Trophoblast cell (in vitro differentiated cells and primary cell): ENCODE results near the gene ZNF474.

Experiments used
- DNase-seq, 2 donors: peaks; one replicate each; pipeline ENCODE4 v3.0.0-alpha.2; 2016
- H2AFZ ChIP-seq: 2 replicates; pipeline ENCODE4 v1.6.1; 2013; ENCODE audit warnings: low read length, moderate library complexity, mild to moderate bottlenecking; ENCODE audit not compliant: insufficient read depth, poor library complexity
- H2AK5ac ChIP-seq: 2 replicates; pipeline ENCODE4 v1.6.1; 2013; ENCODE audit warnings: mild to moderate bottlenecking, low read length
- H2BK120ac ChIP-seq: 2 replicates; pipeline ENCODE4 v1.6.1; 2013; ENCODE audit warnings: low read length, mild to moderate bottlenecking, moderate library complexity; ENCODE audit not compliant: insufficient read depth, poor library complexity
- H2BK12ac ChIP-seq: 2 replicates; pipeline ENCODE4 v1.6.1; 2013; ENCODE audit warnings: mild to moderate bottlenecking, low read length, moderate library complexity
- H2BK5ac ChIP-seq: 2 replicates; pipeline ENCODE4 v1.6.1; 2013; ENCODE audit warnings: low read length, low read depth, moderate library complexity, mild to moderate bottlenecking; ENCODE audit not compliant: poor library complexity
- H3K14ac ChIP-seq: 2 replicates; pipeline ENCODE4 v1.6.1; 2013; ENCODE audit warnings: mild to moderate bottlenecking, low read length
- H3K18ac ChIP-seq: 2 replicates; pipeline ENCODE4 v1.6.1; 2013; ENCODE audit warnings: mild to moderate bottlenecking, low read length
- H3K23ac ChIP-seq: 2 replicates; pipeline ENCODE4 v1.6.1; 2013; ENCODE audit warnings: low read length
- H3K27ac ChIP-seq: 2 replicates; pipeline ENCODE4 v1.5.1; 2013; ENCODE audit warnings: low read depth, mild to moderate bottlenecking, inconsistent platforms, low read length, moderate library complexity
- H3K27me3 ChIP-seq: 2 replicates; pipeline ENCODE4 v1.6.1; 2013; ENCODE audit warnings: inconsistent platforms, mild to moderate bottlenecking, low read length, moderate library complexity; ENCODE audit not compliant: insufficient read depth
- H3K36me3 ChIP-seq, 2 experiments: 1 replicate in 1 of 2; 2 replicates in 1 of 2; pipeline ENCODE4 v1.6.1; 2013; ENCODE audit warnings: low read length in 2 of 2, mild to moderate bottlenecking in 2 of 2, moderate library complexity in 1 of 2; ENCODE audit not compliant: insufficient read depth in 2 of 2, control insufficient read depth in 1 of 2
- H3K4ac ChIP-seq: 2 replicates; pipeline ENCODE4 v1.6.1; 2013; ENCODE audit warnings: low read depth, mild to moderate bottlenecking, low read length, moderate library complexity
- H3K4me1 ChIP-seq, 2 experiments: 1 replicate in 1 of 2; 2 replicates in 1 of 2; pipeline ENCODE4 v1.6.1; 2013; ENCODE audit warnings: low read length in 2 of 2, mild to moderate bottlenecking in 2 of 2, moderate library complexity in 1 of 2; ENCODE audit not compliant: insufficient read depth in 2 of 2, control insufficient read depth in 1 of 2
- H3K4me2 ChIP-seq: 2 replicates; pipeline ENCODE4 v1.6.1; 2013; ENCODE audit warnings: inconsistent platforms, mild to moderate bottlenecking, low read length, moderate library complexity
- H3K4me3 ChIP-seq: 2 replicates; pipeline ENCODE4 v1.5.1; 2013; ENCODE audit warnings: mild to moderate bottlenecking, low read depth, low read length, inconsistent platforms
- H3K79me1 ChIP-seq: one replicate; pipeline ENCODE4 v1.6.1; 2013; ENCODE audit warnings: low read length
- H3K79me2 ChIP-seq: 2 replicates; pipeline ENCODE4 v1.6.1; 2013; ENCODE audit warnings: low read length, mild to moderate bottlenecking; ENCODE audit not compliant: control insufficient read depth, insufficient read depth, poor library complexity
- H3K9ac ChIP-seq: 2 replicates; pipeline ENCODE4 v1.6.1; 2013; ENCODE audit warnings: mild to moderate bottlenecking, low read length
- H3K9me3 ChIP-seq: 2 replicates; pipeline ENCODE4 v1.6.1; 2013; ENCODE audit warnings: low read depth, mild to moderate bottlenecking, control low read depth, inconsistent platforms, low read length; ENCODE audit not compliant: insufficient read depth
- H4K12ac ChIP-seq: 2 replicates; pipeline ENCODE4 v1.6.1; 2013; ENCODE audit warnings: low read depth, mild to moderate bottlenecking, low read length, moderate library complexity
- H4K8ac ChIP-seq: 2 replicates; pipeline ENCODE4 v1.6.1; 2013; ENCODE audit warnings: low read depth, mild to moderate bottlenecking, low read length, moderate library complexity
- H4K91ac ChIP-seq: one replicate; pipeline ENCODE4 v1.6.1; 2013; ENCODE audit warnings: low read depth, mild to moderate bottlenecking, low read length, moderate library complexity
- WGBS: extraction: QIAGEN DNeasy Blood & Tissue Kit; methylation state at CpG from one replicate; pipeline ENCODE4 v1.1.7; 2013; ENCODE audit warnings: missing lambda C conversion rate; ENCODE audit not compliant: insufficient read length, insufficient coverage; ENCODE audit errors: extremely low coverage; 5-methylcytosine and 5-hydroxymethylcytosine counted together

The ZNF474 gene

DNA sequence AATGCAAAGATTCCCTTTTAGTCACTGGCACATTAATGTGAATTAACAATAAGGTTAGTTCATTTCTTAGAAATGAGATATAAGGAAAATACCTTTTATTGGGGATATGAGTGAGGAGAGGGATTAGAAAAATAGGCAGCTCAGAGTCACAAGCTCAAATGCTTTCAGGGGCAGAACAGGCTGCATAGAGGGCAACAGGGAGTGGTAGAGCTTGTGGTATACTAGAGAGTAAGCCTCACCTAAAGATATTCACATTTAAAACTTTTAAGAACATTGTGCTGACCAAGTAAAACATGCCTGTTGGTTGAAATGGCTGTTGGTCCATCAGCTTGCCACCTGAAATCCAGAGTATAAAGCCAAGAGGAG is 34.7 kb downstream of the ZNF474 start:
- Histone ChIP-seq H3K79me1 (no peaks in the 10 kb centered on the region), H2AFZ (no peak overlapping the region), H3K18ac (no peak overlapping the region), H3K4me2 (no peak overlapping the region), H3K9me3 (no peaks in the 10 kb centered on the region), H3K4ac (no peak overlapping the region), H2BK12ac (no peak overlapping the region), H3K36me3 (no peaks in the 10 kb centered on the region), H3K4me3 (no peak overlapping the region), H3K14ac (no peak overlapping the region), H4K8ac (no peak overlapping the region), H3K79me2 (no peaks in the 10 kb centered on the region), H3K27ac (no peak overlapping the region), H2AK5ac (no peak overlapping the region), H3K27me3 (no peaks in the 10 kb centered on the region), H2BK5ac (no peak overlapping the region), H3K4me1 (no peaks in the 10 kb centered on the region), H2BK120ac (no peak overlapping the region), H4K91ac (no peak overlapping the region), H3K23ac (no peak overlapping the region), H4K12ac (no peak overlapping the region), H3K9ac (no peak overlapping the region)
- no peak for DNase-seq

DNA sequence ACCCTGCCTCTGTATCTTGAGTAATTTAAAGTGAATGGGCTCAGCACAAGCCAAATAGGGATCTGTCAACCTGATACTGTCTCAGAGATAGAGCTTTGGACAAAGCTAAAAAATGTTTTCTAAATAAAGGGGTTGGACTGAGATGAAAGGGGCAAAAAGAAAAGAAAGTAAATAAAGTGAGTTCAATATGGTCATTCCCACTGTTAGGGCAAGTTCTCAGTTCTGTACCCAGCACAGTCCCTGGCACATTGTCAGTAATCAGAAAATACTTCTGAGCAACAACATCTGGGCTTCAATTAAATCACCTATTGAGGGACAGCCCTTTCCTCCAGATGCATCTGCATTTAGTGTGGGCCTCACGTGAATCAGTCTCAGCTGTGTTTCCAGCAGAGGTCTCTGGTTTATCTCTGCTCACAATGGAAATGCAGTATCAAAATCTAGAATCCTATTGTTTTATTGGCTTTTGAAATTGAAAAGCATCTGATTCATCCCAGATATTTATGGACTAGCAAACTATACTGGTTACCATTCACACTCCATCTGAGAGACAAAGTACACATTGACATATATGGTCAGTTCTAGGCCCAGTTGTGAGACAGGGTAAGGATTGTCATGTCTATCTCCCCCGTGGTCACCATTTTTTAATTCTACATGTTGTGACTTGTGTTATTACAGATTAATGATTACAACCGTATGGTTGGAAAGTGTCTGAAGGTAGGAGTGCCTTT is 35.6 kb downstream of the ZNF474 start:
- Histone ChIP-seq H3K79me2 (no peaks in the 10 kb centered on the region), H3K23ac (no peak overlapping the region), H3K18ac (no peak overlapping the region), H2AFZ (no peak overlapping the region), H2BK120ac (no peak overlapping the region), H3K27me3 (no peaks in the 10 kb centered on the region), H4K91ac (no peak overlapping the region), H3K9ac (no peak overlapping the region), H4K12ac (no peak overlapping the region), H2AK5ac (no peak overlapping the region), H3K14ac (no peak overlapping the region), H2BK12ac (no peak overlapping the region), H3K4me2 (no peak overlapping the region), H3K4me3 (no peak overlapping the region), H2BK5ac (no peak overlapping the region), H3K79me1 (no peaks in the 10 kb centered on the region), H3K4ac (no peak overlapping the region), H3K9me3 (no peaks in the 10 kb centered on the region), H4K8ac (no peak overlapping the region), H3K27ac (no peak overlapping the region), H3K36me3 (no peaks in the 10 kb centered on the region), H3K4me1 (no peaks in the 10 kb centered on the region)
- DNase-seq, result no peak
- no CpG with 5 or more reads among the region's 3 CpGs for WGBS

DNA sequence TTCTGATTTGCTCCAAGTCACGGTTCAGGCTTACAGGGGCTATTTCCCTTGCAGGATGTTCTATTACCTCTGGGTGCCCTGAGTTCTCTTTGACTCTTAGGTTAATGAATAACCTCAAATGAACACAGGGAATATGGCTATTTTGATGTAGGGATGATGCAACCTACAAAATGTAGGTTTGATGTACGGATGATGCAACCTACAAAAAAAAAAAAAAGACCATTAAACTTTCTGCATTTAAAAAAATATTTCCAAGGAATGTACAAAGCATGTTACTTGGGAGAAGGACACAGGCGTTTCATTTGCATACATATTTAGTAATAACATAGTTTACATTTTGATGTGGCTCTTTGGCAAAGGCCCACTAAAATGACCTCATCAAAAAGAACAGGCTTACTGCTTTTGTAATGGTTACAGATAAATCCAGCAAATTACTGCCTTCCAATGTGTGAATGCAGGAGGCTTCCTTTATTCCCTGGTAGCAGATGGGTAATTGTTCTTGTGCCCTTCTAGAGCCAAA is 36.3 kb downstream of the ZNF474 start:
- Histone ChIP-seq H2AFZ (no peak overlapping the region), H3K4me1 (no peaks in the 10 kb centered on the region), H3K23ac (no peak overlapping the region), H3K4me2 (no peak overlapping the region), H3K4ac (no peak overlapping the region), H3K27ac (no peak overlapping the region), H3K79me2 (no peaks in the 10 kb centered on the region), H3K4me3 (no peak overlapping the region), H3K9me3 (no peaks in the 10 kb centered on the region), H3K27me3 (no peaks in the 10 kb centered on the region), H2BK120ac (no peak overlapping the region), H2BK12ac (no peak overlapping the region), H3K14ac (no peak overlapping the region), H3K18ac (no peak overlapping the region), H4K12ac (no peak overlapping the region), H3K79me1 (no peaks in the 10 kb centered on the region), H4K8ac (no peak overlapping the region), H3K36me3 (no peaks in the 10 kb centered on the region), H2BK5ac (no peak overlapping the region), H3K9ac (no peak overlapping the region), H2AK5ac (no peak overlapping the region), H4K91ac (no peak overlapping the region)
- WGBS, result no CpG with 5 or more reads among the region's 3 CpGs
- no peak for DNase-seq

DNA sequence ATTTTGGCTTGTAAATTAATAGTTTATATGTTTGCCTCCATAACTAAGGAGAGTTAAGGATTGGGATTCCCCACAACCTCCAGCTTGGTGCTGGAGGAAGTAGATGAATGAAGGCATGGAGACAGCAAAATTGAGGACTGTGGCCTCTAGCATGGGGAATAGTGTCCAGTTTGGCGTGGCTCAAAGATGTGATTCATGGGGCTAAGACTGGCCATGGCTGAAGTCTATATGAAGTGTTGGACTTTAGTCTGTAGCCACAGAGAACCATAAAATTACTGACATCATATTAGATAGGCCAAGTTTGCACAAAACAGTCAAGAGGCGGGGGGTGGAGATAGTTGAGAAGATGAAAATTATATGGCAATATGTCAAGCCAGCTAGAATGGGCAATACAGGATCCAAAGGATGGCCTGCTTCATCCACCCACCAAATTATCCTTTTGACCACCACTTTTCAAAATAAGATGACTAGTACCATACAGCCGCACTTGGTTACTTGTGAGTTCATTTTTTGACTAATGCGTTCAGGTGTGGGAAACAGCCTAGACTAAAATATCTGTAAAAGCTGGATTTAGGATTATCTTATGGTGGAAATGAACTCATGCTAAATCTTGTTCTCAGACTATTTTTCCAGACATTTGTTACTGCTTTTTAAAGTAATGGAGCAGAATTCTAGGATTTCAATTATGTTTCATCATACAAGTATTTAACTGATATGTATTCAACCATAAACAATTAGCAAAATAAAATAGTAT is 40.2 kb downstream of the ZNF474 start:
- no peaks in the 10 kb centered on the region for H3K36me3 ChIP-seq
- no peak overlapping the region for H4K8ac ChIP-seq
- no peaks in the 10 kb centered on the region for H3K79me2 ChIP-seq
- DNase-seq, result no peak
- no peak overlapping the region for H2BK5ac ChIP-seq
- no peaks in the 10 kb centered on the region for H3K79me1 ChIP-seq
- H3K18ac ChIP-seq, result no peak overlapping the region
- H4K12ac ChIP-seq, result no peak overlapping the region
- no peak overlapping the region for H3K4me3 ChIP-seq
- H4K91ac ChIP-seq, result no peak overlapping the region
- H2BK120ac ChIP-seq, result no peak overlapping the region
- H2AK5ac ChIP-seq, result no peak overlapping the region
- no peak overlapping the region for H2BK12ac ChIP-seq
- no peak overlapping the region for H2AFZ ChIP-seq
- no peak overlapping the region for H3K4ac ChIP-seq
- no peaks in the 10 kb centered on the region for H3K4me1 ChIP-seq
- WGBS, result no CpG with 5 or more reads among the region's 4 CpGs
- no peak overlapping the region for H3K9ac ChIP-seq
- H3K23ac ChIP-seq, result no peak overlapping the region
- no peak overlapping the region for H3K27ac ChIP-seq
- peaks cover 2% of the 10 kb centered on the region for H3K9me3 ChIP-seq
- H3K14ac ChIP-seq, result no peak overlapping the region
- H3K4me2 ChIP-seq, result no peak overlapping the region
- no peaks in the 10 kb centered on the region for H3K27me3 ChIP-seq
